GM23338 (cell line): ENCODE measurements around the gene HPCA. TPM values are rescaled to one million over a fixed set of nuclear protein-coding genes. Genes with fewer than 3 reads are reported as not detected.

ENCODE experiments used
- ATAC-seq: fragments of 200-7000 bp; cut with Tn5 transposase; 3 replicates; pipeline ENCODE4 v1.9.1; 2020
- DNase-seq: peaks from one replicate; pipeline ENCODE4 v3.0.0-alpha.2; 2015; ENCODE audit warnings: low spot score
- H2AFZ ChIP-seq: fragments of 200-600 bp; sonication (generic); 2 replicates; pipeline ENCODE4 v1.8.0; 2016; ENCODE audit warnings: antibody characterized with exemption, mild to moderate bottlenecking, moderate library complexity
- H3F3A ChIP-seq: fragments of 200-600 bp; sonication (generic); replicated peaks from 2 replicates; pipeline ENCODE4 v1.8.0; 2017; ENCODE audit warnings: antibody characterized with exemption, mixed run types, low read depth
- H3K27ac ChIP-seq: fragments of 200-600 bp; sonication (generic); 2 replicates; pipeline ENCODE4 v1.6.1; 2016; ENCODE audit warnings: low read depth
- H3K27me3 ChIP-seq: fragments of 200-600 bp; sonication (generic); 2 replicates; pipeline ENCODE4 v1.8.0; 2016; ENCODE audit warnings: mild to moderate bottlenecking, mixed run types, moderate library complexity; ENCODE audit not compliant: insufficient read depth
- H3K36me3 ChIP-seq: fragments of 200-600 bp; sonication (generic); 2 replicates; pipeline ENCODE4 v1.8.0; 2016; ENCODE audit warnings: mild to moderate bottlenecking; ENCODE audit not compliant: insufficient read depth
- H3K4me1 ChIP-seq: fragments of 200-600 bp; sonication (generic); 2 replicates; pipeline ENCODE4 v1.8.0; 2016; ENCODE audit warnings: mild to moderate bottlenecking, moderate library complexity; ENCODE audit not compliant: insufficient read depth
- H3K4me2 ChIP-seq: fragments of 200-600 bp; sonication (generic); 2 replicates; pipeline ENCODE4 v1.7.1; 2017; ENCODE audit warnings: mixed run types
- H3K4me3 ChIP-seq: fragments of 200-600 bp; sonication (generic); 2 replicates; pipeline ENCODE4 v1.6.1; 2016; ENCODE audit warnings: mixed run types
- H3K79me2 ChIP-seq: fragments of 200-600 bp; sonication (generic); replicated peaks from 2 replicates; pipeline ENCODE4 v1.8.0; 2017; ENCODE audit warnings: mild to moderate bottlenecking; ENCODE audit not compliant: insufficient read depth
- H3K9me2 ChIP-seq: fragments of 200-600 bp; sonication (generic); 2 replicates; pipeline ENCODE4 v1.8.0; 2017; ENCODE audit not compliant: insufficient read depth
- H4K20me1 ChIP-seq: fragments of 200-600 bp; sonication (generic); replicated peaks from 2 replicates; pipeline ENCODE4 v1.8.0; 2017; ENCODE audit warnings: mild to moderate bottlenecking; ENCODE audit not compliant: insufficient read depth
- H3K27ac Mint-ChIP-seq: 2 replicates; pipeline ENCODE4 v1.8.0; 2020; ENCODE audit warnings: inconsistent platforms, mild to moderate bottlenecking, moderate library complexity, mixed read lengths
- H3K27me3 Mint-ChIP-seq: 3 replicates; pipeline ENCODE4 v1.8.0; 2022; ENCODE audit warnings: low read depth, mild to moderate bottlenecking, moderate library complexity, mixed read lengths, inconsistent platforms; ENCODE audit not compliant: insufficient read depth, poor library complexity
- H3K36me3 Mint-ChIP-seq: 3 replicates; pipeline ENCODE4 v1.8.0; 2021; ENCODE audit warnings: low read depth, mild to moderate bottlenecking, inconsistent platforms, moderate library complexity, mixed read lengths
- H3K4me1 Mint-ChIP-seq: 3 replicates; pipeline ENCODE4 v1.8.0; 2020; ENCODE audit warnings: mild to moderate bottlenecking, inconsistent platforms, mixed read lengths
- H3K4me3 Mint-ChIP-seq: 3 replicates; pipeline ENCODE4 v1.8.0; 2021; ENCODE audit warnings: moderate library complexity, mild to moderate bottlenecking, inconsistent platforms, mixed read lengths
- H3K9me3 Mint-ChIP-seq: 3 replicates; pipeline ENCODE4 v1.8.0; 2020; ENCODE audit warnings: moderate library complexity, mild to moderate bottlenecking, inconsistent platforms, mixed read lengths
- CREB1 ChIP-seq: fragments of 250-450 bp; sonication (Bioruptor Pico); IDR thresholded peaks from 2 replicates; pipeline ENCODE4 v1.5.0; 2020; ENCODE audit warnings: low read depth, mild to moderate bottlenecking, moderate library complexity
- CTCF ChIP-seq, 2 experiments: fragments of 200-600 bp in 1 of 2; sonication (generic) in 1 of 2; conservative IDR thresholded peaks; 2 replicates each; pipeline versions ENCODE4 v1.5.1 to v1.6.1; 2016 to 2017; ENCODE audit warnings: antibody characterized with exemption in 2 of 2, low read depth in 2 of 2, mild to moderate bottlenecking in 2 of 2, moderate library complexity in 1 of 2
- ETS1 ChIP-seq: IDR thresholded peaks from 2 replicates; pipeline ENCODE4 v1.6.1; 2016; ENCODE audit warnings: antibody characterized with exemption
- EZH2 ChIP-seq: fragments of 200-600 bp; sonication (generic); IDR thresholded peaks from one replicate; pipeline ENCODE4 v1.8.0; 2017; ENCODE audit warnings: antibody characterized with exemption, mild to moderate bottlenecking, low read depth; ENCODE audit not compliant: unreplicated experiment
- JUNB ChIP-seq: IDR thresholded peaks from one replicate; pipeline ENCODE4 v1.6.1; 2016; ENCODE audit warnings: antibody characterized with exemption; ENCODE audit not compliant: unreplicated experiment
- POLR2AphosphoS5 ChIP-seq: IDR thresholded peaks from 2 replicates; pipeline ENCODE4 v1.6.1; 2016; ENCODE audit warnings: antibody characterized with exemption, low read depth
- REST ChIP-seq: IDR thresholded peaks from one replicate; pipeline ENCODE4 v1.6.1; 2018; ENCODE audit warnings: antibody characterized with exemption; ENCODE audit not compliant: unreplicated experiment
- ZNF114 ChIP-seq: fragments of 250-450 bp; sonication (Bioruptor Pico); IDR thresholded peaks from 2 replicates; pipeline ENCODE4 v1.5.0; 2020; ENCODE audit warnings: mild to moderate bottlenecking, moderate library complexity
- ZNF331 ChIP-seq: fragments of 250-450 bp; sonication (Bioruptor Pico); IDR thresholded peaks from 2 replicates; pipeline ENCODE4 v1.5.0; 2020; ENCODE audit warnings: low read depth, mild to moderate bottlenecking, moderate library complexity
- polyA plus RNA-seq: library from polyadenylated mRNA; unstranded; fragments of >200 nt; fragmentation: Nextera tagmentation; extraction: Ambion mirVana; gene quantifications from 2 replicates; pipeline ENCODE4 v1.2.1, GENCODE V29; 2016
- total RNA-seq: library from RNA; depleted of rRNA; stranded (reverse); fragments of >200 nt; shearing (Covaris generic); gene quantifications from 2 replicates; pipeline ENCODE4 v1.2.3, GENCODE V29; 2014

The HPCA gene
- total and polyA plus RNA-seq, 2 experiments from 2014 or later = 0.35 to 0.82 TPM

- TF ChIP-seq REST = no peak
- no peak for TF ChIP-seq CREB1 (CRISPR knock-in tag)
- TF ChIP-seq JUNB = no peak
- no peak for TF ChIP-seq POLR2AphosphoS5
- no peak for TF ChIP-seq ZNF331 (CRISPR knock-in tag)
- no peak for TF ChIP-seq ETS1
- no peak for TF ChIP-seq CTCF (conservative IDR thresholded peaks at IDR 0.05; ENCODE audit: low read depth in 2 of 2)
- no peak for TF ChIP-seq EZH2
Observed at GRCh38 chr1:32864375-32865019, 21.8 kb upstream of the HPCA start (continued).

- peaks cover 5% of the 10 kb centered on the region; the same call in 2 of the 3 replicates for H3K36me3 Mint-ChIP-seq
- TF ChIP-seq REST (no peak), ZNF114 (CRISPR knock-in tag) (no peak), CREB1 (CRISPR knock-in tag) (no peak)
Observed at GRCh38 chr1:32865639-32866405, 20.5 kb upstream of the HPCA start.

More at GRCh38 chr1:32865639-32866405, 20.5 kb upstream of the HPCA start:
- Histone ChIP-seq H3K9me2 (no peaks in the 10 kb centered on the region), H3K4me3 (no peak overlapping the region), H3K27ac (no peak overlapping the region), H3K79me2 (no peaks in the 10 kb centered on the region), H2AFZ (no peak overlapping the region), H3F3A (no peaks in the 10 kb centered on the region), H3K4me2 (no peak overlapping the region), H3K27me3 (peaks cover 24% of the 10 kb centered on the region), H3K36me3 (no peaks in the 10 kb centered on the region), H3K4me1 (peaks cover 7% of the 10 kb centered on the region; the same call in 1 of the 2 replicates), H4K20me1 (no peaks in the 10 kb centered on the region)
- ATAC-seq (no peak), DNase-seq (no peak)
- Mint-ChIP-seq H3K4me3 (no peak overlapping the region), H3K27ac (no peak overlapping the region), H3K9me3 (no peaks in the 10 kb centered on the region; the same call in 2 of the 3 replicates), H3K27me3 (peaks cover 15% of the 10 kb centered on the region), H3K4me1 (peaks cover 9% of the 10 kb centered on the region)
